Superior temporal gyrus (tissue), 1 donor: ENCODE results near the gene IGSF21.

Experiments used
- DNase-seq: peaks from one replicate; pipeline ENCODE4 v3.0.0-alpha.2; 2016; ENCODE audit errors: extremely low spot score

Gene IGSF21

GRCh38 chr1:18205319-18205718 lies 97.7 kb downstream of the IGSF21 start:
- no peak for DNase-seq

- peak; percentile 69 for DNase-seq
Measured at GRCh38 chr1:18211764-18212163, 104.2 kb downstream of the IGSF21 start.

DNA sequence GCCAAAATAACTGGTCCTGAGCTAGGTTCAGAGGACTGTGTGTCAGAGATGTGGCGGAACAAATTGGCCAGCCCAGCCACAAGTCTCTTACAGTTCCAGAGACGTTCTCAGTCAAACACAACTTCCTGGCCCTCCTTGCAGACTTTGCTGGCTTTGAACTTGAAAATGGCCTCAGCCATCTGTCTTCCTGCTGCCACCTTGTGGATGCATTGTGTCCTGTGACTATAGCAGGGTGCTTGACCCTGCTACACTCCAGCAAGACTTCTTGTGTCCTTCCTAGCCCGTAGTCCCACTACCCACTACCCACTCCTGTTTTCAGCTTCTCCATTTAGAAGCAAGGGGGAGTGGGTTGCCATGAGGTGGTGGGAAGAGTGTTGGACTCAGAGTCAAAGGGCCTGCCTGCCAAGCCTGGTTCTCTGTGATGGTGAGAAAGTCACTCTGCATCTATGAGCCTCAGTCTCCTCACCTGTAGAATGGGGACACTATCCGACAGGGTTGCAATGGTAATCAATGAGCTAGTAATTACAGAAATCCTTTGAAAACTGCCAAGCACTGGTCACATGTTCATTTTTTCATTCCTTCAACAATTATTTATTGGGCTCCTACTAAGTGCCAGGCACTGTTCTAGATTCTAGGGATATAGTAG lies 109.9 kb downstream of the IGSF21 start:
- DNase-seq: no peak

DNA sequence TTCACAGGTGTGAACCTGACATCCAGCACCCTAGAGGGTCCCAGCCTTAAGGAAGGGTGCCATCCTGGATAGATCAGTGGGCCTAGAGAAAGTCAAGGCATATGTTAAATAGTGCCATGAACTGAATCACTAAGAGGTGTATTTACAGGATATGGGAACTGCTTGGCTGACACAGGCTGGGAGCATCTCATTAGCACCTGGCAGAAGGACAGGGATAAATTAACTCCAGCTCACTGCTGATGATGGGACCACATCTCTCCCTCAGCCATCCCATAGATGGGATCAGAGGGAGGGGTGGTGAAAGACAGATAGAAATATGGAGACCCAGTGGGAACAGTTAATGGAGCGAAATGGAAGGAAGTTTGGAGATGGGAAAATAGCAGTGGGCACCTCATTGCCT lies 122.0 kb downstream of the IGSF21 start:
- no peak for DNase-seq

- no peak for DNase-seq
Measured at GRCh38 chr1:18230321-18230720, 122.7 kb downstream of the IGSF21 start.

GRCh38 chr1:18230840-18231239 lies 123.2 kb downstream of the IGSF21 start:
- DNase-seq: peak; percentile 80

GRCh38 chr1:18232052-18232451 lies 124.5 kb downstream of the IGSF21 start:
- no peak for DNase-seq

DNA sequence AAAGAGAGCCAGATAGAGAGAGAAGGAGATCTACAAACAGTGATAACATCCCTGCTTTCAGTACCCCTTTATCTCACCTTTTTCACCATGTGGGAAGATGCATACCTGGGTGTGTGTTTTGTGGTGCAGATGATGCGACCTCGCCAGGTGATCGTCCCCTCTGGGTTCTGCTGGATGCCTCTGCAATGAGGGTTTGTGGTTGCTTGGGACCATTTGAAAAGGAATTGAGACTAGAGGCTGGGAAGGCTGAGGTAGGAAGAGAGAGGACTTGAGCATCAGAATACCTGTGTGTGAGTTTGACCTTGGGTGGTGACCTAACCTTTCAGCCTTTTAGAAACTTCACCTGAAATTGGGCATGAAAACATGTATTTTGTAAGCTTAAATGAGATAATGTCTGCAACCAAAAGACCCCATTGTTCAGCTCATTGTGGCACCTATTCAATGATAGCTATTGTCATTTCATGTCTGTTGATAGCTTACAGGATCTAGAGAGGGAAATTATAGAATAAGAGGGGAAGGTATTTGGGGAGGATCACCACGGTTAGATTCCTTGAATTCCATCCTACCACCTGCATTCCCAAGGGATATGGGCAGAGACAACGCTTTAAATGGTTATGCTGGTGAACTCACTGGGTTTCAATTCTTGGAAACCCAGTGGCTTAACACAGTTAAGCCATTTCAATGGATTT lies 125.7 kb downstream of the IGSF21 start:
- DNase-seq: no peak

DNA sequence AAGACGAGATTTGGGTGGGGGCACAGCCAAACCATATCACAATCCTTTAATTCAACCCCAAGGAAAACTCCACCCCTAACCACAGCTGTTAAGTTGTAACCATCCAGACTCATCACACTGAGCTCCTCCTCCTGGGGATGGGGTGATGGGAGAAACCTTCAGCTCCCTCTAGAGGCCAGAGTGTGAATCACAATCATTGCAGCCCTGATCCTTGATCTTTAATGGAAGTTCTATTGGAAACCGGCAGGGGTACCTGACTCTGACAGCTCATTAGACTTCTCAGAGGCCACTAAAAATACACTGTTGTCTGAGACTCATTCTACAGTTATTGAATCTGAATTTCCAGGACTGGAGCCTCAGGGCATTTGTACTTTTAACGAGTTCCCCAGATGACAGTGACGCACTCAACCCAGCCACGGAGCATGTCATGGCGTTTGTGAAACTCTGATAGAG lies 127.2 kb downstream of the IGSF21 start:
- peak; percentile 82 for DNase-seq

DNA sequence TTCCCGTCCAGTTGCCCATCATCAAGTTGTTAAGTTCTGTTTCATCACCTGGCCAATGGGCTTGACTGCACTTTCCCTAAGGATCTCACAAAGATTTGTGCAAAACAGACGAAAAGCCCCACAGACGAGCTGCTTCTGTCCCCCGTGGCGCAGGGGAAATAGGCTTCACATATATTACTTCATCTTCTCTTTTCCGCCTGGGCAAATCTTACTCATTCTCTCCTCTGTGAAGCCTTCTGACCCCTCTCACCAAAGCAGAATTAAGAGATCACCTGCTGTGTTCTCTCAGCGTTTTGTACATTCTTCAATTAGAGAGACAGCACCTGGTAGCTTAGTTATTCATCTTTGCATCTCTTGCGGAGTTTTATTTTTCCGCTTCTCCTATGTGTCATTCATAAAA lies 129.8 kb downstream of the IGSF21 start:
- no peak for DNase-seq

- DNase-seq: no peak
Measured at GRCh38 chr1:18238190-18238589, 130.6 kb downstream of the IGSF21 start.

DNA sequence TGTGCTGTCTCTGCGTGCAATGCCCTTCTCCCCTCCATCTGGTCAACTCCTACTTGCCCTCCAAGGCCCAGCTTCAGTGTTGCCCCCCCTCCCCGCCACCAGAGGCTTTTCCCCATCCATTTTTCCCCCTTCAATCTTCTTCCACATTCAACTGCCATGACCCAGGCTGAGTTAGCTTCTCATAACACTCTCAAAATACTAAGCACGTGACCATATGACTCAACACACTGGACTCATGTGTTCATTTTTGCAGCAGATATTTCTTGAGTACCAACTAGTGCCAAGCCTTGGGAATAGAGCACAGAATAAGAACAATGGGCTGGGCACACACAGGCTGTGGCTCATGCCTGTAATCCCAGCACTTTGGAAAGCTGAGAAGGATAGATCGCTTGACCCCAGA lies 132.1 kb downstream of the IGSF21 start:
- DNase-seq: peak; percentile 56

DNA sequence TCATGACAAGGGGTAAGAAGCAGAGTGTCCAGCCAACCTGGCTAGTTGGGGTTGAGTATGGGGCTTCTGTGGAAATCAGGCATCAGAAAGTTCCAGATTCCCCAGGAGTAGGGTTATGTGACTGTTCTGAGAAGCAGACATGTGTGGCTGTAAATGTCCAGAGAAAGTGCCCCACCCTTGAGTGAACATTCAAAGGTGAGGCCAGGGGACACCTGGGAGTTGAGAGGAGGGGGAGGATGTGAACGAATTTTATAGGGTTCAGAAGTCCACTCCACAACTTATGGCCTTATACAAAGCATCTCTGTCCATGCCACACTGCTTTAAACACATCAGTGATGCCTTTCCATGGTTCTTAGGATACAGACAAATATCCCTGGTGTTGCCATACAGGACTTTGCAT lies 133.3 kb downstream of the IGSF21 start:
- no peak for DNase-seq

DNA sequence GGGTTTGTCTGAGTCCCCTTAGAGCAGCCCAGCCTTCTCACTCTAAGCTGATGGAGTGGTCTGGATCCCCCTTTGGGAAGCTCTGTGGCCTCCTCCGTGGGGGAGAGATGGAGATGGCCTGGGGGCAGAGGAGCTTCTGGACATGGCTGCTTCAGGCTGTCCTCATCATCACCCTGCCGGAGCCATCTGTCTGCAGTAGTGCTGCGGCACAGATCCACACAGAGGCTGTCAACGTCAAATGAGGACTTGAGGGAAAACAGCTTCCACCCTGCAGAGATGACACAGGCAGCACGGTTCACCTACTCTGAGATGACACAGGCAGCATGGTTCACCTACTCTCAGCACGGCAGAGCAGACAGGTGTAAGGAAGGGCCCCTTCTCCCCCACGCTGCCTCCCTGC lies 134.3 kb downstream of the IGSF21 start:
- no peak for DNase-seq

DNA sequence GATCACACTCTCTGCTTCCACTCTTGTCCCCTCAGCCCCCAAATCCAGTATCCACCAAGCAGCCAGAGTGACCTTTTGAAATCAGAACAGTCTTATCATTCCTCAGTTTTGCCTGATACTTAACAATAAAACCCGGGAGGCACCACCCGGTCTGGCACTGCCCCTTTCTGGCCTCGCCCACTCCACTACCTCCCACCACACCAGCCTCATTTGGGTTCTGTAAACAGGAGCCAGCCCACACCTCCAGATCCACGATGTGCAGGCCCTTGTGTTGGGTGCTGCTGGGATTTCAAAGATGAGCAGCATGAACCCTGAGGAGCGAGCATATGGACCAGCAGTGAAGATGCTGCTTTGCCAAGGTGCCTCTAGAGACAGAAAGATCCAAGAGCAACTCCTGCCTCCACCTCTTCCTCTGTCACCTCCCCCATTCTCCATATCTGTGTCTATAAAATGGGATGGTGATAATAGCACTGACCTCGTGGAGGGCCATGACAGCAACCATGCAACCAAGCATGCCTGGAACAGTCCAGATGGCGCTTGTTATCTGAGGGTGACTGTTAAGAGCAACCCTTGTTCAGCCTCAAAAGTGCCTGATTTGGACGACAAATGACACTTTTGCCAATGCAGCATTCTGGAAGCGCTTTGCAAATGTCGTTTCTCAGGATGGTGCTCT lies 136.0 kb downstream of the IGSF21 start:
- no peak for DNase-seq

DNA sequence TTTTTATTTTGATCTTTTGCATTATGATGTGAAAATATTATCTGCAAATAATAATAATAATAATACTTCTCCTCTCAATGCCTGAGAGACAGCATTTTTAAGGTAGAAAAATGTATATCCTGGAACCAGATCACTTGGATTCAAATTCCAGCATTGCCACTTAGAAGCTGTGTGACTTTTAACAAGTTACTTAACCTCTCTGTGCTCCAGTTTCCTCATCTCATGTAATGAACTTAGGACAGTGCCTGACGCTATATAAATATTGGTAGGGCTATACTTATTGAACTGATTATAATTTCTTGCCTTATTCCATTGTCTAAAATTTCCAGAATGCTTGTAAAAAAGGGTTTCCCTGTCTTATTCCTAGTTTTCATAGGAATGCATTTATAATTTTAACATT lies 137.2 kb downstream of the IGSF21 start:
- DNase-seq: no peak

- DNase-seq: no peak
Measured at GRCh38 chr1:18245647-18246046, 138.0 kb downstream of the IGSF21 start.

DNA sequence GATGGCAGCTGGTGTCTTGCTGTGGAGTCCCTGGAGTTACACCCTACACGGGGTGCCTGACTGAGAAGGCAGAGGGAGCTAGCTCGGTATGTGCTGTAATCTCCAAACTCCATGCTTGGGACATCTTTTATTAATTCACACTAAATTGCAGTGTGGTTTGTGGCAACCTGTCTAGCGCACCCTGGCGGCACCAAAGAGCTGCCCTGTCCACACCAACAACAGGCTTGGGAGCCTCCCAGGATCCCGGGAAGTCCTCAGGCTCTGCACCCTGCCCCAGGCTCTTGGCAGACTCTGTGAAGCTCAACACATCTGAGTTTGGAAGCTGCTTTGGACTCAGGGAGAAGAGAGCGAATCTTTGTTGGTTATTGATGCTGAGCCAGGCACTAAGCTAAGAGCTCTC lies 138.9 kb downstream of the IGSF21 start:
- no peak for DNase-seq

GRCh38 chr1:18247151-18247550 lies 139.6 kb downstream of the IGSF21 start:
- no peak for DNase-seq

DNA sequence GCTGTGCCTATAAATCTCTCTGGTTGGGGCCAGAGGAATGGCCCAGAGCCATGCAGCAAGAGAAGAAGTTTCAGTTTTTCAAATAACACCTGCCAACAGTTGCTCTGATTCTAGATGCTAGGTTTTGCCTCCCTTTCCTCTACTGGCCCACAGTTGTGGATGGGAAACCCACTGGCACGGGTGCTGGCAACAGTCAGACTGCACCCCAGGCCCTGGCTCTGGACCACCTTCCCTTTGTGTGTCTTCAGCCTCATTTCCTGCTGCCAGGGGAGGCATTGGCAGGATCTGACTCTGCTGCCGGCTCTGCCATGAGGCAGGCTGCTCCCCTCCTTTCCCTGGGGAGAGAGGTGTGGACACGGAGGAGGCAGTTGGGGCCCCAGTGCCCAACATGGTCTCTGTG lies 142.0 kb downstream of the IGSF21 start:
- DNase-seq: no peak

DNA sequence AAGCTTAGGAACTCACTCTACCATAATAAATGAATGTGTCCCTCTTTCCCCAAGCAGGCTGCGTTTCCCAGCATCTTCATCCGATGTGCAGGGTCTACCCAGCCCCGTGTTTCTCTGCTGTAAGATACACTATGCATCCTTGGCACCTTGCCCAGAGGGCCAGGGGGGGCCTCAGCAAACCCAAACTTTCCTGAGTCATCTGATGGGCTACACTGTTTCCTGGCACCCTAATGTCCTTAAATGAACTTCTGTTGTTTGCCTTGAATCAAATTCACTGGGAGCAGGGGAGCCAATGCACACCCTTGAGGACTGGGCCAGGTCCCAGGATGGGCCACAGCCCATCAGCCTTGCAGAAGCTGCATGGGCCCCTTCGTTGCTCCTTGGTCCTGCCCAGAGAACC lies 145.5 kb downstream of the IGSF21 start:
- no peak for DNase-seq

DNA sequence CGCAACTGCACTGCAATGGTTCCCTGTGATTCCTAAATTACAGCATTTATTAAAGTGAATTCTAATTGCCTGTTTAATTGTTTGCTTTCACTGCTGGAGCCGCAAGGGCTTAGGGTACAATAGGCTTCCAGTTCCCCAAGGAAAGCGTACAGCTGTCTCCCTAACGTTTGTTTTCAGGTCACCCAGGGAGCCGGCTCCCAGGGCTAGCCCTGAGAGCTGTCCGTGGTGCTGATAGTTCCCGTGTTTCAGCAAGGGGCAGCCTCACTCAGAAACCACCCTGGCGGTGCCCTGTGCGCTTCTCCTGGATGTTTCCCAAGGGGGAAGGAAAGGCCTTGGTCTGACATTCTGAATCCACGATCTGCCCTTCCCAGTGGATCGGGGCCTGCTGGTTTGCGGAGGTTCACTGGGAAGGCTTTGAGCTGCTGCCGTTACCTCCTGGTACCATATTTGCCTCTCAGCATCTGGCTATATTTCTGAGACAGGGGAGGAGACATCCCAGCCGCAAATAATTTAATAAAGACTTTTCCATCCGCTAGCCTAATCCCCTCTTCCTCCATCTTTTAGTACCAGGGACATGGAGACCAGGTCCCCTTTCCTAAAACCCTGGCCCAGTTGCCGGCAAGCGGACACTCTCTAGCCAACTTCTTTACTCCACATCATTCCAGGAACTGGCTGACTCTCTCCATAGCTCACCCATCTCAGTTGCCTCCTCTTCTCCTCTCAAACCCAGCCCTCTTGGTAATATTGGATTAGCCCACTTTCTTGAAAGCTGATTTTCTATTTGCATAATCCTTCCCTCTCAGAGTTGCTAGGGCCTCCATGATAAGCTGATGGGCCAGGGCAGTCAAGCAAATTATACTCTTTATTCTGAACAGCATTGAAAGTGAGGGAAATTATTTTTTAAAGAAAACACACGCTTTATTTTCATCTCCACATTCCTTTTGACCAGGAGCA lies 149.0 kb downstream of the IGSF21 start:
- DNase-seq: no peak
